Activated CD8-positive, alpha-beta memory T cell treated with anti-CD3 and anti-CD28 coated beads, Interleukin-2, amount 50 U/mL, for 48 hours (primary cell): ENCODE data around the gene HLF.

Source experiments
- DNase-seq: peaks from one replicate; pipeline ENCODE4 v3.0.0-alpha.2; 2020

Gene HLF

GRCh38 chr17:55368706-55369105 lies 103.9 kb downstream of the HLF start:
- DNase-seq = no peak
